Measurements from ENCODE around the gene PHOSPHO1.

The PHOSPHO1 gene

DNA sequence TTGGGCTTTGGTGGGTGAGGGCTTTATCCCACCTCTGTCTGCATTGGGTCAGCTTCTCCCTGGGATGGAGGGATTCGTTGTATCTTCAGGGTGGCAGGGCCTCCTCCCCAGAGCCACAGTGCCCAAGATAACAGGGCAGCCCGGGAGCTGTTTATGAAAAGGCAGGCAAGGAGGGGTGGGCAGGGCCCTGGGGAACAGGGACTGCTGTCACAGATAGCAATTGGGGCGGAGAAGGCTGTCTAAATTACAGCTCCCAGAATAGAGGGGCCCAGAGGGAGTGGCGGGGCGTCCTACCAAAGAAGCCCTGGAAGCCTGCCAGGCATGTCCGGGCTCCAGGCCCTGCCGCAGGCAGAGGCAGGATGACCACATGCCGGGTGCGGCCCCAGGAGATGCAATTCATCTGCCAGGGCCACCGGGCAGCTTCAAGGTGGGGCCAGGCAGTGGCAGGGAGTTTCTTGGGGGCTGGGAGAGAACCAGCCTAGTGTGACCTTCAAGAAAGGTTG is 18.8 kb upstream of the PHOSPHO1 start:
- no peak for DNase-seq
- no peaks in the 10 kb centered on the region for H3K27me3 ChIP-seq (ENCODE audit: insufficient read depth, low read depth, severe bottlenecking)
- H3K4me3 ChIP-seq (ENCODE audit: low read depth, low read length): no peak overlapping the region
- H3K27ac ChIP-seq: no peak overlapping the region
- TF ChIP-seq, protein P1, sequence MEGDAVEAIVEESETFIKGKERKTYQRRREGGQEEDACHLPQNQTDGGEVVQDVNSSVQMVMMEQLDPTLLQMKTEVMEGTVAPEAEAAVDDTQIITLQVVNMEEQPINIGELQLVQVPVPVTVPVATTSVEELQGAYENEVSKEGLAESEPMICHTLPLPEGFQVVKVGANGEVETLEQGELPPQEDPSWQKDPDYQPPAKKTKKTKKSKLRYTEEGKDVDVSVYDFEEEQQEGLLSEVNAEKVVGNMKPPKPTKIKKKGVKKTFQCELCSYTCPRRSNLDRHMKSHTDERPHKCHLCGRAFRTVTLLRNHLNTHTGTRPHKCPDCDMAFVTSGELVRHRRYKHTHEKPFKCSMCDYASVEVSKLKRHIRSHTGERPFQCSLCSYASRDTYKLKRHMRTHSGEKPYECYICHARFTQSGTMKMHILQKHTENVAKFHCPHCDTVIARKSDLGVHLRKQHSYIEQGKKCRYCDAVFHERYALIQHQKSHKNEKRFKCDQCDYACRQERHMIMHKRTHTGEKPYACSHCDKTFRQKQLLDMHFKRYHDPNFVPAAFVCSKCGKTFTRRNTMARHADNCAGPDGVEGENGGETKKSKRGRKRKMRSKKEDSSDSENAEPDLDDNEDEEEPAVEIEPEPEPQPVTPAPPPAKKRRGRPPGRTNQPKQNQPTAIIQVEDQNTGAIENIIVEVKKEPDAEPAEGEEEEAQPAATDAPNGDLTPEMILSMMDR (IDR thresholded peaks at IDR 0.05; ENCODE audit: low read depth, low read length): no peak
- no peaks in the 10 kb centered on the region for H3K9me3 ChIP-seq (ENCODE audit: severe bottlenecking)
- H3K36me3 ChIP-seq: no peaks in the 10 kb centered on the region

GRCh38 chr17:49247944-49248343 is 17.4 kb upstream of the PHOSPHO1 start:
- no peak for DNase-seq

GRCh38 chr17:49244839-49245238 is 14.3 kb upstream of the PHOSPHO1 start:
- H3K36me3 ChIP-seq: no peaks in the 10 kb centered on the region
- no peaks in the 10 kb centered on the region for H3K27me3 ChIP-seq (ENCODE audit: insufficient read depth, low read depth, severe bottlenecking)
- TF ChIP-seq, protein P1 (IDR thresholded peaks at IDR 0.05; ENCODE audit: low read depth, low read length): no peak
- DNase-seq: no peak
- no peak overlapping the region for H3K4me3 ChIP-seq (ENCODE audit: low read depth, low read length)
- no peak overlapping the region for H3K27ac ChIP-seq
- no peaks in the 10 kb centered on the region for H3K9me3 ChIP-seq (ENCODE audit: severe bottlenecking)

More at GRCh38 chr17:49247944-49248343, 17.4 kb upstream of the PHOSPHO1 start:
- Histone ChIP-seq H3K27me3 (ENCODE audit: insufficient read depth, low read depth, severe bottlenecking) (no peaks in the 10 kb centered on the region), H3K9me3 (ENCODE audit: severe bottlenecking) (no peaks in the 10 kb centered on the region), H3K36me3 (no peaks in the 10 kb centered on the region), H3K27ac (no peak overlapping the region), H3K4me3 (ENCODE audit: low read depth, low read length) (no peak overlapping the region)
- TF ChIP-seq, protein P1 (IDR thresholded peaks at IDR 0.05; ENCODE audit: low read depth, low read length): no peak

DNA sequence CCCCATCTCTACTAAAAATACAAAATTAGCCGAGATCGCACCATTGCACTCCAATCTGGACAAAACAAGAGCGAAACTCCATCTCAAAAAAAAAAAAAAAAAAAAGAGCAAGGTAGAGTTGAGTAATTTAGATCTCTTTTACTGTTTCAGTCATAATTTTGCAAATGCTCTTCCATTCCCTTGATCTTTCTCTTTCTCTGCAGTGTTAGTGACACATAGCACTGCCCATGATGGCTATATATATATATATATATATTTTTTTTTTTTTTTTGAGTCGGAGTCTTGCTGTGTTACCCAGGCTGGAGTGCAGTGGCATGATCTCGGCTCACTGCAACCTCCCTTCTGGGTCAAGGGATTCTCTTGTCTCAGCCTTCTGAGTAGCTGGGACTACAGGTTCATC is 12.2 kb upstream of the PHOSPHO1 start:
- no peak for DNase-seq
- Histone ChIP-seq H3K27ac (no peak overlapping the region), H3K36me3 (no peaks in the 10 kb centered on the region), H3K4me3 (ENCODE audit: low read depth, low read length) (no peak overlapping the region), H3K9me3 (ENCODE audit: severe bottlenecking) (no peaks in the 10 kb centered on the region), H3K27me3 (ENCODE audit: insufficient read depth, low read depth, severe bottlenecking) (no peaks in the 10 kb centered on the region)
- TF ChIP-seq, protein P1 (IDR thresholded peaks at IDR 0.05; ENCODE audit: low read depth, low read length): no peak

GRCh38 chr17:49241692-49242397 is 11.3 kb upstream of the PHOSPHO1 start:
- no peaks in the 10 kb centered on the region for H3K27me3 ChIP-seq (ENCODE audit: insufficient read depth, low read depth, severe bottlenecking)
- DNase-seq: no peak
- no peaks in the 10 kb centered on the region for H3K9me3 ChIP-seq (ENCODE audit: severe bottlenecking)
- H3K27ac ChIP-seq: no peak overlapping the region
- no peaks in the 10 kb centered on the region for H3K36me3 ChIP-seq
- no peak overlapping the region for H3K4me3 ChIP-seq (ENCODE audit: low read depth, low read length)
- TF ChIP-seq, protein P1 (IDR thresholded peaks at IDR 0.05; ENCODE audit: low read depth, low read length): no peak

GRCh38 chr17:49241040-49241439 is 10.5 kb upstream of the PHOSPHO1 start:
- DNase-seq: no peak
- TF ChIP-seq, protein P1 (IDR thresholded peaks at IDR 0.05; ENCODE audit: low read depth, low read length): no peak
- no peak overlapping the region for H3K27ac ChIP-seq
- H3K36me3 ChIP-seq: no peaks in the 10 kb centered on the region
- no peak overlapping the region for H3K4me3 ChIP-seq (ENCODE audit: low read depth, low read length)
- no peaks in the 10 kb centered on the region for H3K9me3 ChIP-seq (ENCODE audit: severe bottlenecking)
- H3K27me3 ChIP-seq (ENCODE audit: insufficient read depth, low read depth, severe bottlenecking): no peaks in the 10 kb centered on the region

Measured in WERI-Rb-1 (cell line).